Subcutaneous abdominal adipose tissue (tissue), 5 donors: ENCODE data around the gene SLC29A1.

Source experiments
- H3K27ac ChIP-seq: one replicate; pipeline ENCODE4 v1.7.0; 2013; ENCODE audit warnings: low read depth, mild to moderate bottlenecking, inconsistent platforms, low read length, moderate library complexity
- H3K27me3 ChIP-seq, 5 donors: one replicate each; pipeline ENCODE4 v1.7.0; 2013; ENCODE audit warnings: low read length in 5 of 5, inconsistent platforms in 1 of 5; ENCODE audit not compliant: control insufficient read depth in 5 of 5, insufficient read depth in 4 of 5
- H3K36me3 ChIP-seq, 5 donors: one replicate each; pipeline ENCODE4 v1.7.0; 2013; ENCODE audit warnings: low read length in 5 of 5; ENCODE audit not compliant: control insufficient read depth in 5 of 5, insufficient read depth in 5 of 5
- H3K4me1 ChIP-seq, 5 donors: one replicate each; pipeline ENCODE4 v1.7.0; 2013; ENCODE audit warnings: low read length in 5 of 5, mild to moderate bottlenecking in 3 of 5, moderate library complexity in 1 of 5; ENCODE audit not compliant: control insufficient read depth in 5 of 5, insufficient read depth in 5 of 5
- H3K4me3 ChIP-seq, 5 donors: one replicate each; pipeline ENCODE4 v1.7.0; 2013; ENCODE audit warnings: low read length in 5 of 5, low read depth in 1 of 5
- H3K9ac ChIP-seq, 5 donors: one replicate each; pipeline ENCODE4 v1.7.0; 2013; ENCODE audit warnings: low read length in 5 of 5, mild to moderate bottlenecking in 4 of 5, moderate library complexity in 3 of 5
- H3K9me3 ChIP-seq, 5 donors: one replicate each; pipeline ENCODE4 v1.7.0; 2013; ENCODE audit warnings: low read length in 5 of 5; ENCODE audit not compliant: control insufficient read depth in 5 of 5
- donor health status: healthy.
- donor health status: healthy.
- donor health status: healthy.
- donor health status: healthy.
- donor health status: healthy.

Gene SLC29A1

DNA sequence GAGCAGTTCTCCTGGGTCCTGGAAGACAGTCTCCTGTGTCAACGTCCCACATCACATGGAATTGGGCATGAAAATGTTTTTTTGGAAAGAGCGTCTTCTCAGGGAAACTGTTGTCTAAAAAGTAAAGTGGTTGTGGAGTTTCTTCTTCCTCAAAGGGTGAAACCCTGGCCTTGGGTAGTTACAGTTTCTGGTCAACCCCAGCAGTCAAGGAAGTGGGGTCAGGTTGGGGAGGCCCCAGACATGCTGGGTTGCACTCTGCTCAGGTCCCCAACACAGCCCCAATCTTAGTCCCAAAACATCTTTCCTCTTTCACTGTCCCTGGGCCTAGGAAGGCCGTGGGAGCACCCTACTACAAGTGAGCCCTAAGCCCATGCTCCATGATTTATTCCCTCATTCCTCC, 43.0 kb downstream of the SLC29A1 start:
- Histone ChIP-seq H3K9ac (no peak overlapping the region), H3K4me3 (no peak overlapping the region), H3K27ac (peak overlapping the region; percentile 10), H3K9me3 (no peaks in the 10 kb centered on the region), H3K4me1 (peaks cover 10 to 39% (median 29%) of the 10 kb centered on the region in 5 donors), H3K36me3 (peaks cover 0 to 8% (median 4%) of the 10 kb centered on the region in 5 donors), H3K27me3 (peaks cover 4 to 26% (median 22%) of the 10 kb centered on the region in 5 donors)

DNA sequence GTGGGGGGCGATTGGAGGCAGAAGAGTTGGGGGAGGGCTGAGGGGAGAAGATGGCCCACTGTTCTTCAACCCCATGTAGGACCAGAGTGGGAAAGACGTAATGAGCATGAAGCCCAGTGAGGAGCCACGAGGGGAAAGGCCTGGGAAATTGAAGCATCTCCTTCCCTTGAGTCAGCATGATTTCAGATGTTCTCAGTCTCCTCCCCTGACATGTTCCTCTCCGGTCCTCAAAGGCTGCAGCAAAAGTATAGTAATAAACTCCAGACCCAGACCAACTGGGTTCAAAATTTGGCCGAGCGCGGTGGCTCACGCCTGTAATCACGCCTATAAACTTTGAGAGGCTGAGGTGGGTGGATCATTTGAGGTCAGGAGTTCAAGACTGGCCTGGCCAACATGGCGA, 43.9 kb downstream of the SLC29A1 start:
- no peak overlapping the region for H3K4me3 ChIP-seq
- H3K9ac ChIP-seq = no peak overlapping the region
- H3K27ac ChIP-seq = no peak overlapping the region
- H3K36me3 ChIP-seq = peaks cover 0 to under 1% (median 0%) of the 10 kb centered on the region in 5 donors
- no peaks in the 10 kb centered on the region for H3K9me3 ChIP-seq
- H3K4me1 ChIP-seq = peaks cover 10 to 36% (median 28%) of the 10 kb centered on the region in 5 donors
- H3K27me3 ChIP-seq = peaks cover 12 to 35% (median 26%) of the 10 kb centered on the region in 5 donors

DNA sequence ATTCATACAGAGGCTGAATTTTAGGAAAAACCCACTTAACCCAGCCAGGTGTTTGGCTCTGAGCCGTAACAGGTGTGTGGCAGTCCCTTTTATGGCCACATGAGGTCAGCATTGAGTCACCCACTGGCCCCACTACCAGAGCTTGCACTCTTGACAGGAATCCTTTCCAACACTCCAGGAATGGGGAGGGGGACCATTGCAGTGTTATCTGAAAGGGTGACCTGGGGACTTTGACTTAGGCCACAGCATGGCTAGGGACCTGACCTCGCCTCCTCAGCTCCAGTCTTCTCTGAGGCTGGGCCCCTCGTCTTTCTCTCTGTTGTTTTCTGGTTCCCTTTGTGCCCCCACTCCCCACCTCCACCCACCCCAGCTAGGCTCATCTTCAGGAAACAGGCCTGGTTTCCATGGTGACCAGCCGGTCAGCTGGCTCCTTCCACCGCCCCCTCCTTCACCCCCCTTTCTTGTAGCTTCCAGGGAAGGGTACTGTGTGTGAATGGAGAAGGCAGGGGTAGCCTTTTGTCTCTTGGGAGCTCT, 44.8 kb downstream of the SLC29A1 start:
- Histone ChIP-seq H3K27ac (no peak overlapping the region), H3K27me3 (peaks cover 20 to 45% (median 35%) of the 10 kb centered on the region in 5 donors), H3K9ac (no peak overlapping the region), H3K36me3 (no peaks in the 10 kb centered on the region), H3K4me1 (peaks cover 10 to 27% (median 19%) of the 10 kb centered on the region in 5 donors), H3K9me3 (no peaks in the 10 kb centered on the region), H3K4me3 (no peak overlapping the region)

DNA sequence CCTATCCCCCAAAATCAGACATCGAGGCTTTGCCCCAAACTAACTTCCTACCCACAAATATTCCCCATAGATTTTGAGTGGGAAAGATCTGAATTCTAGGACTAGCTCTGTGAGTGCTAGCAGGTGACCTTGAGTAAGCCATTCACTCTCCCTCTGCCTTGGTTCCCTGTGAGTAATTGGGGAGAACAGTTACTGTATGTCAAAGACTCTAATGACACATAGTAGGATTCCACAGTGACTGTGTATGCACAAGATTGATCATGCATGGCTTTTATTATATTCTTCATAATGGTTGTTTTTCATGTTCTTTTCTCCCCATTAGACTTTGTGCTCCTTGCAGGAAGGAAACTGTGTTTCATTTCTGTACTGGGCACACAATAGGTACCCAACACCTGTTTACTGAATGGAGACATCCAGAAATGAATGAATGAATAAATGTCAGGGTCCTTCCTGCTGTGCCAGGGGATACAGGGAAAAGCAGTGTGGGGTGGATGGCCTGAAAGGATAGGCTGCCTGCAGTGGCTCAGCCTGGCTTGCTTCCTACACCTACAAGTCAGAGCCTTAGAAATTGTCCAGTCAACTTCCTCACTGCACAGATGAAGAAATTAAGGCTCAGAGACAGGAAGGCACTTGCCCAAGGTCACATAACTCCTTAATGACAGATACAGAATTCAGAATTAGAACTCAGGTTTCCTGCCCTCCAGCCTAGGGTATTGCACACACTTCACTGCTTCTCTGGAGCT, 46.0 kb downstream of the SLC29A1 start:
- Histone ChIP-seq H3K36me3 (no peaks in the 10 kb centered on the region), H3K27me3 (peaks cover 30 to 51% (median 44%) of the 10 kb centered on the region in 5 donors), H3K4me1 (peaks cover 3 to 15% (median 8%) of the 10 kb centered on the region in 5 donors), H3K4me3 (no peak overlapping the region), H3K9ac (no peak overlapping the region), H3K27ac (no peak overlapping the region), H3K9me3 (no peaks in the 10 kb centered on the region)

DNA sequence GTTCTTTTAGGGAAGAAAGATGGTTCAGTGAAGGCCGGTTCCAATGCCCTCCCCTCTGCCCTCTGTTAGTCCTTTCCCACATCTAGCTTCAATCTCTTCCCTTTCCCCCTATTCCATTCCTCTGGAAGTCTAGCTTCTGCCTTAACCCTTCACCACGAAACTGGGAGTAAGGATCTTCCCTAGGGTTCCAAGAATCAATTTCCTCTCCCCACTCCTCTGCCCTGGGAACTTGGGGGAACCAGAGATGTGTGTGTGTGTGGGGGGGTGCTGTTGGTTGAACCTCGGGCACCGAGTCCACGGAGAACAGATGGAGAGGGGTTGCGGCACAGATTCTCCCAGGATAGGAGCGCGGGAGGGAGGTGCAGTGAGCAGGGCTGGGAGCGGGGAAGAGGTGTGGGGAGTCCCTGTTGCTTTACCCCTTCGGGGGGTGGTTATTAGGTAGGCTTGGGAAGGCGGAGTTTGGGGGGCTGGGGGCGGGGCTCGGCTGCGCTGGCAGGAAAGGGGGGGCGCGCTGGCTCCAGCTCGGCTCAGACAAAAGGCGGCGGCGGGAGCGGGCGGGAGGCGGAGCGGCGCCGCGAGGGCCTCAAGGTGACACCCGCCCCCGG, 46.6 kb downstream of the SLC29A1 start, which contains the start of gene TMEM151B:
Gene TMEM151B (plus strand): TSS at position 530 of the 605 bp plus-strand sequence. CDS start 293 bp downstream, outside the sequence.
- Histone ChIP-seq H3K9me3 (no peaks in the 10 kb centered on the region), H3K9ac (no peak within 1 kb of the TSS), H3K27me3 (peaks cover 34 to 53% (median 46%) of the 10 kb centered on the region in 5 donors), H3K27ac (no peak within 1 kb of the TSS), H3K36me3 (no peaks in the 10 kb centered on the region), H3K4me3 (no peak within 1 kb of the TSS), H3K4me1 (peaks cover 0 to 8% (median under 1%) of the 10 kb centered on the region in 5 donors)

DNA sequence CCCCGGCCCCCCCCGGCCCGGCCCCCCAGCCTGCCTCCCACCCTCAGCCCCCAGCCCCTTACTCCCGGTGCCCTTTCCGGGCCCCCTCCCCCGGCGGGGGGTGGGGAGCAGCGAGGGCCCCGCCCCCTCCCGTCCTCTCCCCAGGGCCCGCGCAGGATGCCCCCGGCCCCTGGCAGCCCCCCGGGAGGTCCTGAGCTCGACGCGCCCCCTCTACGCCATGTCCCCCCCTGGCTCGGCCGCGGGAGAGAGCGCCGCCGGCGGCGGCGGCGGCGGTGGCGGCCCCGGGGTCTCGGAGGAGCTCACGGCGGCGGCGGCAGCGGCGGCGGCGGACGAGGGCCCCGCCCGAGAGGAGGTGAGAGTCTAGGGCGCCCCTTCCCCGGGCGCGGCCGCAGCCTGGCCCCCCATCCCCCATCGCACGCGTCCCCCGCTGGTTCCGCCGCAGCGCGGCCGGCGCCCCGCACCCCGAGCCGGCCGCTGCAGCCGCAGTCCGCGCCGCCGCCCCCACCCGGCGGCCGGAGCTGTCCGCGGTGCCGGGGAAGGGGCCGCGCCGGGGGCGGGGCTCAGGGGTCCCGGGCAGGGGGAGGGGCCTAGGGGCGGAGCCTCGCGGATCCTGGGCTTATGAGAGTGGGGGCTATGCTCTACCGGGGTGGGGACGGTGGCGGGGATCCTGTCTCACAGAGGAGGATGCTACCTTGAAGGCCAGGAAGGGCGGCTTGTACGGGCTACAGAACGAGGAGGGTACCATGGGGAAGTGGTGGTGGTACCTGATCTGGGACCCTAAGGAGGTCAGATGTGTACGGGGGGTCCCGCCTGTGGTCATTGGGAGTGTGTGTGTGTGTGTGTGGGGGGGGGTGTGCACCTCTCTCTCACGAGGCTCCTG, 47.4 kb downstream of the SLC29A1 start:
- no peaks in the 10 kb centered on the region for H3K36me3 ChIP-seq
- H3K4me3 ChIP-seq = no peak overlapping the region
- no peak overlapping the region for H3K27ac ChIP-seq
- H3K27me3 ChIP-seq = peaks cover 41 to 60% (median 53%) of the 10 kb centered on the region in 5 donors
- H3K9ac ChIP-seq = no peak overlapping the region
- H3K4me1 ChIP-seq = peaks cover 0 to 12% (median 2%) of the 10 kb centered on the region in 5 donors
- no peaks in the 10 kb centered on the region for H3K9me3 ChIP-seq

DNA sequence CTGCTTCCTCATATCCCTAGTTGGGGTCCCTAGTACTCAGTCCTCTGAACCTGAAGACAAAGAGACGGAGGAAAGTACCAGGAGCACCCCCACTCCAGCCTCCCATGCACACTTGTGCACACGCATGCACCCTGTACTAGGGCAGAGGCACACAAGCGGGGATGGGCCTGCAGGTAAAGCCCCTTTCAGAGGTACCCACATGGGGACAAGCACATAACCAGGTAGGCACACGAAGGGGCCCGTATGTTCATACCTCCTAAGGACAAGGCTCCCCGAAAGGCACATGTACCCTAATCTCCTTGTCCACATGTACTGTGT, 48.0 kb downstream of the SLC29A1 start:
- Histone ChIP-seq H3K4me3 (no peak overlapping the region), H3K27me3 (peaks cover 43 to 66% (median 56%) of the 10 kb centered on the region in 5 donors), H3K9ac (no peak overlapping the region), H3K27ac (no peak overlapping the region), H3K9me3 (no peaks in the 10 kb centered on the region), H3K4me1 (peaks cover 0 to 18% (median 7%) of the 10 kb centered on the region in 5 donors), H3K36me3 (no peaks in the 10 kb centered on the region)

DNA sequence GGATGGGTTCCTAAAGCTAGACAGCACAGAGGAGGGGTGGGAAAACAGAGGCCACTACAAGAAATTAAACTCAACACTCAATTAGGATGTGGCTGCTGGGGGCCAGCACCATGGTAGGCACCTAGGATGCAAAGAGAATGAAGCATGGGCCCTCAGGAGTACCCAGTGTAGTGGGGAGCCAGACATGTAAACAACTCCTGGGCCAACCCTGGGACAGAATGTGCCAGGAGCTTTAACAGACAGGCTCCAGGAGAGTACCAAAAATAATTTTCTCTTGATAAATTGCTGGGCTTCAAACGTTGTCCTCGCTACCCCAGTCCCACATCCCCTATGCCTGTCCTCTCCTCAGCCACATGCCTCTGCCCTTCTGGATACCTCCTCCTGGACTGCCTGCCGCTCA, 48.5 kb downstream of the SLC29A1 start:
- peaks cover 47 to 70% (median 62%) of the 10 kb centered on the region in 5 donors for H3K27me3 ChIP-seq
- H3K36me3 ChIP-seq = no peaks in the 10 kb centered on the region
- H3K9me3 ChIP-seq = no peaks in the 10 kb centered on the region
- no peak overlapping the region for H3K27ac ChIP-seq
- H3K4me3 ChIP-seq = no peak overlapping the region
- H3K4me1 ChIP-seq = peaks cover 0 to 20% (median 7%) of the 10 kb centered on the region in 5 donors
- H3K9ac ChIP-seq = no peak overlapping the region

DNA sequence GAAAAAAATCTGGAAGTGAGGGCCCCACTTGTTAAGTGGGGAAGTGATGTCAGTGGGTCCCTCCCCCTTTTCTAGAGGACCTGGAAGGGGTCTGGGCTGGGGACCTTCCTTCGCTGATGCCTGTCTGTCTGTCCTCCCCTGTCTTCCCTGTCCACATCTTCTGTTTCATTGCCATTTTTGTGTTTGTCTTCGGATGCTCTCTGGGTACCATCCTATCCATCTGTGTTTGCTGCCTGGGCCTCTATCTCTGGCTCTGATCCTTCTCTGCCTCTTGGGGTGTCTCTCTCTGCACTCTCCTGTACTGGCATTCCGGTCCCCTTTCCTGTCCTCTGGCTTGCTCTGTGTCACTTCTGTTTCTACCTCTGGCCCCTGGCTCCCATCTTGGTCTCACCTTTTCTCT, 49.1 kb downstream of the SLC29A1 start:
- no peaks in the 10 kb centered on the region for H3K36me3 ChIP-seq
- peaks cover 51 to 76% (median 66%) of the 10 kb centered on the region in 5 donors for H3K27me3 ChIP-seq
- H3K4me1 ChIP-seq = peaks cover 0 to 20% (median 7%) of the 10 kb centered on the region in 5 donors
- no peaks in the 10 kb centered on the region for H3K9me3 ChIP-seq
- no peak overlapping the region for H3K27ac ChIP-seq
- H3K9ac ChIP-seq = no peak overlapping the region
- no peak overlapping the region for H3K4me3 ChIP-seq
